ENCODE data around the gene SUMO3.

The SUMO3 gene

GRCh38 chr21:44856131-44856530 lies 38.3 kb upstream of the SUMO3 start:
- Histone ChIP-seq H3K36me3 (replicated peaks; ENCODE audit: low read depth, low read length) (peaks cover 3% of the 10 kb centered on the region), H3K4me3 (ENCODE audit: low read length) (no peak overlapping the region), H3K27ac (ENCODE audit: low read length) (no peak overlapping the region), H2AFZ (ENCODE audit: low read depth, low read length) (no peak overlapping the region), H3K9me3 (ENCODE audit: insufficient read depth, low read length) (no peaks in the 10 kb centered on the region), H3K27me3 (ENCODE audit: low read depth, low read length) (no peaks in the 10 kb centered on the region), H3K9ac (ENCODE audit: low read length) (no peak overlapping the region), H3K4me1 (ENCODE audit: low read length) (no peaks in the 10 kb centered on the region), H3K79me2 (ENCODE audit: low read length) (no peaks in the 10 kb centered on the region), H3K4me2 (ENCODE audit: low read length) (no peak overlapping the region), H4K20me1 (ENCODE audit: insufficient read depth, low read length) (0 out of 2 replicates have a peak, but pooled peaks cover 4% of the 10 kb centered on the region)
- TF ChIP-seq CTCF (IDR thresholded peaks at IDR 0.05; ENCODE audit: low read depth, low read length) (no peak), EZH2phosphoT487 (IDR thresholded peaks at IDR 0.05; ENCODE audit: low read depth) (no peak)

GRCh38 chr21:44855572-44855971 lies 37.7 kb upstream of the SUMO3 start:
- Histone ChIP-seq H3K4me1 (ENCODE audit: low read length) (no peaks in the 10 kb centered on the region), H3K27me3 (ENCODE audit: low read depth, low read length) (no peaks in the 10 kb centered on the region), H3K4me2 (ENCODE audit: low read length) (no peak overlapping the region), H2AFZ (ENCODE audit: low read depth, low read length) (no peak overlapping the region), H4K20me1 (ENCODE audit: insufficient read depth, low read length) (0 out of 2 replicates have a peak, but pooled peaks cover 4% of the 10 kb centered on the region), H3K36me3 (replicated peaks; ENCODE audit: low read depth, low read length) (peaks cover 5% of the 10 kb centered on the region), H3K4me3 (ENCODE audit: low read length) (no peak overlapping the region), H3K9me3 (ENCODE audit: insufficient read depth, low read length) (no peaks in the 10 kb centered on the region), H3K79me2 (ENCODE audit: low read length) (no peaks in the 10 kb centered on the region), H3K9ac (ENCODE audit: low read length) (no peak overlapping the region), H3K27ac (ENCODE audit: low read length) (no peak overlapping the region)
- TF ChIP-seq EZH2phosphoT487 (IDR thresholded peaks at IDR 0.05; ENCODE audit: low read depth) (no peak), CTCF (IDR thresholded peaks at IDR 0.05; ENCODE audit: low read depth, low read length) (no peak)

GRCh38 chr21:44854664-44855446 lies 37.0 kb upstream of the SUMO3 start:
- Histone ChIP-seq H3K4me3 (ENCODE audit: low read length) (no peak overlapping the region), H3K27ac (ENCODE audit: low read length) (no peak overlapping the region), H3K9me3 (ENCODE audit: insufficient read depth, low read length) (no peaks in the 10 kb centered on the region), H3K79me2 (ENCODE audit: low read length) (no peaks in the 10 kb centered on the region), H3K4me2 (ENCODE audit: low read length) (no peak overlapping the region), H4K20me1 (ENCODE audit: insufficient read depth, low read length) (0 out of 2 replicates have a peak, but pooled peaks cover 4% of the 10 kb centered on the region), H3K4me1 (ENCODE audit: low read length) (no peaks in the 10 kb centered on the region), H3K36me3 (replicated peaks; ENCODE audit: low read depth, low read length) (peaks cover 5% of the 10 kb centered on the region), H3K27me3 (ENCODE audit: low read depth, low read length) (no peaks in the 10 kb centered on the region), H2AFZ (ENCODE audit: low read depth, low read length) (no peak overlapping the region), H3K9ac (ENCODE audit: low read length) (no peak overlapping the region)
- TF ChIP-seq EZH2phosphoT487 (IDR thresholded peaks at IDR 0.05; ENCODE audit: low read depth) (no peak), CTCF (IDR thresholded peaks at IDR 0.05; ENCODE audit: low read depth, low read length) (no peak)

- no peak overlapping the region for H3K9ac ChIP-seq (ENCODE audit: low read length)
- H4K20me1 ChIP-seq (ENCODE audit: insufficient read depth, low read length) = 0 out of 2 replicates have a peak, but pooled peaks cover 4% of the 10 kb centered on the region
- peaks cover 3% of the 10 kb centered on the region for H3K36me3 ChIP-seq (replicated peaks; ENCODE audit: low read depth, low read length)
- no peak for TF ChIP-seq EZH2phosphoT487 (IDR thresholded peaks at IDR 0.05; ENCODE audit: low read depth)
- no peak overlapping the region for H3K4me3 ChIP-seq (ENCODE audit: low read length)
- no peak overlapping the region for H2AFZ ChIP-seq (ENCODE audit: low read depth, low read length)
- no peaks in the 10 kb centered on the region for H3K79me2 ChIP-seq (ENCODE audit: low read length)
- H3K27me3 ChIP-seq (ENCODE audit: low read depth, low read length) = no peaks in the 10 kb centered on the region
- H3K4me1 ChIP-seq (ENCODE audit: low read length) = no peaks in the 10 kb centered on the region
- H3K9me3 ChIP-seq (ENCODE audit: insufficient read depth, low read length) = no peaks in the 10 kb centered on the region
- H3K4me2 ChIP-seq (ENCODE audit: low read length) = no peak overlapping the region
- no peak overlapping the region for H3K27ac ChIP-seq (ENCODE audit: low read length)
Measured at GRCh38 chr21:44854391-44854663, 36.5 kb upstream of the SUMO3 start.

Measured in OCI-LY3 (cell line).